Measurements from ENCODE around the gene PLS1. TPM values are rescaled to one million over a fixed set of nuclear protein-coding genes. Genes with fewer than 3 reads are reported as not detected.

PLS1 gene
- total and polyA plus RNA-seq, 2 donors from 2014 or later = 10.7 to 51.4 TPM

DNA sequence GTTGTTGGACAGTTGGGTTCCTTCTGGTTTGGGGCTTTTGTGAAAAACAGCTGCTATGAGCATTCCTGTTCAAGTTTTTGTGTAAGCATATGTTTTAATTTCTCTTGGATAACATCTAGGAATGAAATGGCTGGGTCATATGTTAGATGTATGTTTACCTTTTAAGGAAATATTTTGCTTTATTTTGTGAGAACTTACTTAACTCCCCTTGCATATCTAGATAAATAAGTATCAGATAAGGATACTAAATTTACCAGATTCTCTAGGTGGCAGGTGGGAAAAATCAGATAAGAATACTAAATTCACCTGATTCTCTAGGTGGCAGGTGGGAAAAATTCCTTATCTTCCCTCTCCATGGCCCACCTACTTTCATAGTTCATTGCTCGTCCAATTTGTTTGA, 1.1 kb upstream of the PLS1 start:
- no peak for TF ChIP-seq CTCF (IDR thresholded peaks at IDR 0.05; ENCODE audit: borderline replicate concordance, extremely low read depth, insufficient read depth)
- intact Hi-C loops (cut with DNase I) = no loop called here
- FAIRE-seq = no peak
- peaks cover 0 to 12% (median 2%) of the 10 kb centered on the region in 3 donors for H3K4me1 ChIP-seq (ENCODE audit: control insufficient read depth in 2 of 3, insufficient read depth in 2 of 3, low read depth in 1 of 3, low read length in 3 of 3)
- no peaks in the 10 kb centered on the region for H3K36me3 ChIP-seq (ENCODE audit: control insufficient read depth in 2 of 3, insufficient read depth in 3 of 3, low read length in 3 of 3)
- peak overlapping the region in 1 of 3 donors; percentile 64 for H3K9ac ChIP-seq (ENCODE audit: low read length in 3 of 3)
- DNase-seq = no peak
- no peaks in the 10 kb centered on the region for H3K27me3 ChIP-seq (ENCODE audit: control insufficient read depth, insufficient read depth, low read length)
- no peaks in the 10 kb centered on the region for H3K9me3 ChIP-seq (ENCODE audit: control insufficient read depth in 2 of 3, insufficient read depth in 1 of 3, low read length in 3 of 3)
- peak overlapping the region in 2 of 3 donors; percentile 78 to 91 for H3K4me3 ChIP-seq (ENCODE audit: low read length in 3 of 3)
- H3K27ac ChIP-seq (ENCODE audit: low read depth in 2 of 2, low read length in 2 of 2) = peak overlapping the region in 1 of 2 donors; percentile 66

- intact Hi-C loops (cut with DNase I) = no loop called here
- peak overlapping the region; percentile 78 to 91 (median 79) for H3K4me3 ChIP-seq (ENCODE audit: low read length in 3 of 3)
- DNase-seq (peak in 3 of 5 donors; percentile 38 to 75 (median 74)), FAIRE-seq (no peak)
- no peak for TF ChIP-seq CTCF (IDR thresholded peaks at IDR 0.05; ENCODE audit: borderline replicate concordance, extremely low read depth, insufficient read depth)
- H3K27ac ChIP-seq (ENCODE audit: low read depth in 2 of 2, low read length in 2 of 2) = peak overlapping the region; percentile 66 to 76
- H3K4me1 ChIP-seq (ENCODE audit: control insufficient read depth in 2 of 3, insufficient read depth in 2 of 3, low read depth in 1 of 3, low read length in 3 of 3) = peaks cover 0 to 12% (median 2%) of the 10 kb centered on the region in 3 donors
- H3K9ac ChIP-seq (ENCODE audit: low read length in 3 of 3) = peak overlapping the region; percentile 64 to 74 (median 64)
- no peaks in the 10 kb centered on the region for H3K36me3 ChIP-seq (ENCODE audit: control insufficient read depth in 2 of 3, insufficient read depth in 3 of 3, low read length in 3 of 3)
- no peaks in the 10 kb centered on the region for H3K27me3 ChIP-seq (ENCODE audit: control insufficient read depth, insufficient read depth, low read length)
- no peaks in the 10 kb centered on the region for H3K9me3 ChIP-seq (ENCODE audit: control insufficient read depth in 2 of 3, insufficient read depth in 1 of 3, low read length in 3 of 3)
Measured at GRCh38 chr3:142595581-142595950, 627 bp upstream of the PLS1 start.

DNA sequence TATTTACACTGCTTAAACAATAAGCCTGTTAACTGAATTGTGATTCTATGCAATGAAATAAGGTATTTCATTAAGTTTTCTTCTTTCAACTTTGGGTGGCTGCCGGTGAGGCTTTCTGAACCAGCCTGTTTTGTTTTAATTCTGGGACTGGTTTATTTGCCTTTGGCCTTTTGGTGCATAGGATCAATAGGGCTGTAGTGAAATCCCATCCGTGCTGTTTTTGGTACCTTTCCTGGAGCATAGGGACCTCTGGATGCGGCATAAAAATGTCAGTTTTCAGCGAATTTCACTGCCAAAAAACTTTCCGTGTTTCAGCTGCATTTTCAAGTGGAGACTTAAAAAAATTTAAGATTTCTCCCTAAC, 514 bp downstream of the PLS1 start:
- no peaks in the 10 kb centered on the region for H3K27me3 ChIP-seq (ENCODE audit: control insufficient read depth, insufficient read depth, low read length)
- H3K9me3 ChIP-seq (ENCODE audit: control insufficient read depth in 2 of 3, insufficient read depth in 1 of 3, low read length in 3 of 3) = no peaks in the 10 kb centered on the region
- H3K27ac ChIP-seq (ENCODE audit: low read depth in 2 of 2, low read length in 2 of 2) = peak overlapping the region; percentile 11 to 76
- no peak for DNase-seq
- H3K4me3 ChIP-seq (ENCODE audit: low read length in 3 of 3) = peak overlapping the region; percentile 78 to 91 (median 79)
- H3K36me3 ChIP-seq (ENCODE audit: control insufficient read depth in 2 of 3, insufficient read depth in 3 of 3, low read length in 3 of 3) = no peaks in the 10 kb centered on the region
- H3K4me1 ChIP-seq (ENCODE audit: control insufficient read depth in 2 of 3, insufficient read depth in 2 of 3, low read depth in 1 of 3, low read length in 3 of 3) = peaks cover 0 to 12% (median 2%) of the 10 kb centered on the region in 3 donors
- no peak for FAIRE-seq
- peak overlapping the region; percentile 64 to 71 (median 64) for H3K9ac ChIP-seq (ENCODE audit: low read length in 3 of 3)
- TF ChIP-seq CTCF (IDR thresholded peaks at IDR 0.05; ENCODE audit: borderline replicate concordance, extremely low read depth, insufficient read depth) = no peak
- intact Hi-C loops (cut with DNase I) = no loop called here

DNA sequence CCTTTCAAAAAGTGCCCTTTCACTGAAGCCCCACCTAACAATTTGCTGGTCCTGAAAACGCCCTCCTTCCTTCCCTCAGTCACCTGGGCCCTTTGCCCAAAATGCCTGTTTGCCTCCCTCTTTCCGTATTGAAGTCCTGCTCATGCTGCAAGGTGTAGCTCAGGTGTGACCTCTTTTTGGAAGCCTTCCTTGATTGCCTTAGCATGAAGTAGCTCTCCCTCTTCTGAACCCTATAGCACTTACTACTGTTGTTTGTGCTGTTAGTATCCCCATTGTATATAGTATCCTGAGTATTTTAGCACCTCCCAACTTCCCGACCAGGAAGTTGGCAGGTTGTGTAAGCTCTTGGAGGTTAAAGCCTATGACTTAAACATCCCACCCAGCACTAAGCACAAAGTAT, 1.7 kb downstream of the PLS1 start:
- no peak for DNase-seq
- no peak for FAIRE-seq
- Histone ChIP-seq H3K9me3 (ENCODE audit: control insufficient read depth in 2 of 3, insufficient read depth in 1 of 3, low read length in 3 of 3) (no peaks in the 10 kb centered on the region), H3K36me3 (ENCODE audit: control insufficient read depth in 2 of 3, insufficient read depth in 3 of 3, low read length in 3 of 3) (no peaks in the 10 kb centered on the region), H3K27ac (ENCODE audit: low read depth in 2 of 2, low read length in 2 of 2) (no peak overlapping the region), H3K4me3 (ENCODE audit: low read length in 3 of 3) (peak overlapping the region; percentile 1 to 78 (median 16)), H3K27me3 (ENCODE audit: control insufficient read depth, insufficient read depth, low read length) (no peaks in the 10 kb centered on the region), H3K9ac (ENCODE audit: low read length in 3 of 3) (peak overlapping the region in 1 of 3 donors; percentile 64), H3K4me1 (ENCODE audit: control insufficient read depth in 2 of 3, insufficient read depth in 2 of 3, low read depth in 1 of 3, low read length in 3 of 3) (peaks cover 0 to 17% (median 2%) of the 10 kb centered on the region in 3 donors)
- no peak for TF ChIP-seq CTCF (IDR thresholded peaks at IDR 0.05; ENCODE audit: borderline replicate concordance, extremely low read depth, insufficient read depth)
- intact Hi-C loops (cut with DNase I) = no loop called here
